Body of pancreas (tissue), 4 donors: ENCODE data around the gene TACC3.

Experiments used
- CTCF ChIP-seq, 7 experiments: fragments of 450-650 bp in 4 of 7; fragments of 200-600 bp in 3 of 7; sonication (generic) in 3 of 7; IDR thresholded peaks; one replicate each; pipeline ENCODE4 v1.5.1; 2016 to 2019; ENCODE audit warnings: antibody characterized with exemption in 7 of 7
- POLR2A ChIP-seq, 3 donors: fragments of 450-650 bp; IDR thresholded peaks; one replicate each; pipeline ENCODE4 v1.6.1; 2016; ENCODE audit warnings: antibody characterized with exemption in 3 of 3, mild to moderate bottlenecking in 2 of 3

- no peak for TF ChIP-seq CTCF (IDR thresholded peaks at IDR 0.05)
- TF ChIP-seq POLR2A (IDR thresholded peaks at IDR 0.05), result no peak
Observed at GRCh38 chr4:1686440-1687036, 34.8 kb upstream of the TACC3 start.
